Measurements from ENCODE around the gene DEXI.

DNA sequence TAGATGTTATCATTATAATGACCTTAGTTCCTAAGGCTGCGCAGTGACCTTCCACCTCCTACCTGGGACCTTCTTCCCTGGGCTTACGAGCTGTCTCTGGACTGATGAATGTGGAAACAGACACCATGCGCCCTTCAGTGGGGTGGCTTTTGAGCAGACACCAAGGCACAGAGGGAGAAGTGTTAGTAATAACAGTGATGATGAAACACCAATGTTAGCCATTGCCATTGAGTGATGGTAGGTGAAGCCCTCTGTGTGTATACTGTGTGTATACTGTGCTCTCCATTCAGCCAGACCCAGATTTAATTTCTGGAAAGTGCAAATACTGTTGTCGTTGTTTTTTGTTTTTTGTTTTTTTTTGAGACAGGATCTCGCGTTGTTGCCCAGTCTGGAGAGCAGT lies 46.6 kb upstream of the DEXI start:
- no peak for TF ChIP-seq MIXL1 (CRISPR knock-in tag; IDR thresholded peaks at IDR 0.05)
- TF ChIP-seq ZNF142 (CRISPR knock-in tag; IDR thresholded peaks at IDR 0.05), result no peak
